ENCODE data around the gene TTPAL.

DNA sequence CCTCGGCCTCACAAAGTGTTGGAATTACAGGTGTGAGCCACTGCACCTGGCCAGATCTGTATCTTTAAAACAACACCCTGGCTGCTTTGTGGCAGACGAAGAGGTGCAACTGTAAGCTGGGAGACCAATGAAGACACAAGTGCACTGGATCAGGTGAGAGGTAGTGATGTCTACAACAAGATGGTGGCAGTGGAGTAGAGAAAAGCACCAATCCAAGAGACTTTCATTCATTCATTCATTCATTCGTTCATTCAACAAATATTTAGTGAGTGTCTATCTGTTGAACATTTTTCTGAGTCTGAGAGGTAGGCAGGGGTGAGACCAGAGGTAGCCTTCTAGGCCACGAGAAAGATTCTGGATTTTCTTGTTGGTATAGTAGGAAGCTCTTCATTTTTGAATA is 36.9 kb upstream of the TTPAL start:
- TF ChIP-seq, protein P1, sequence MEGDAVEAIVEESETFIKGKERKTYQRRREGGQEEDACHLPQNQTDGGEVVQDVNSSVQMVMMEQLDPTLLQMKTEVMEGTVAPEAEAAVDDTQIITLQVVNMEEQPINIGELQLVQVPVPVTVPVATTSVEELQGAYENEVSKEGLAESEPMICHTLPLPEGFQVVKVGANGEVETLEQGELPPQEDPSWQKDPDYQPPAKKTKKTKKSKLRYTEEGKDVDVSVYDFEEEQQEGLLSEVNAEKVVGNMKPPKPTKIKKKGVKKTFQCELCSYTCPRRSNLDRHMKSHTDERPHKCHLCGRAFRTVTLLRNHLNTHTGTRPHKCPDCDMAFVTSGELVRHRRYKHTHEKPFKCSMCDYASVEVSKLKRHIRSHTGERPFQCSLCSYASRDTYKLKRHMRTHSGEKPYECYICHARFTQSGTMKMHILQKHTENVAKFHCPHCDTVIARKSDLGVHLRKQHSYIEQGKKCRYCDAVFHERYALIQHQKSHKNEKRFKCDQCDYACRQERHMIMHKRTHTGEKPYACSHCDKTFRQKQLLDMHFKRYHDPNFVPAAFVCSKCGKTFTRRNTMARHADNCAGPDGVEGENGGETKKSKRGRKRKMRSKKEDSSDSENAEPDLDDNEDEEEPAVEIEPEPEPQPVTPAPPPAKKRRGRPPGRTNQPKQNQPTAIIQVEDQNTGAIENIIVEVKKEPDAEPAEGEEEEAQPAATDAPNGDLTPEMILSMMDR (IDR thresholded peaks at IDR 0.05): no peak
- no peak for TF ChIP-seq POLR2A (IDR thresholded peaks at IDR 0.05)

All from esophagus squamous epithelium (tissue), 4 donors.